BLaER1 treated with 17β-estradiol and CSF1 and Interleukin-3, amounts not matched to agents 10 nM and 100 nM (cell line): ENCODE data around the gene GNA15.

Source experiments
- H3K27ac ChIP-seq, 11 experiments: shearing (Covaris generic); formaldehyde crosslinking; 2 replicates each; pipeline ENCODE4 v1.8.1; 2022
- H3K27me3 ChIP-seq, 11 experiments: shearing (Covaris generic); formaldehyde crosslinking; 2 replicates each; pipeline ENCODE4 v1.8.1; 2022
- H3K36me3 ChIP-seq, 11 experiments: shearing (Covaris generic); formaldehyde crosslinking; 2 replicates each; pipeline ENCODE4 v1.8.1; 2022
- H3K4me1 ChIP-seq, 10 experiments: shearing (Covaris generic); formaldehyde crosslinking; 2 replicates each; pipeline ENCODE4 v1.8.1; 2022
- H3K4me2 ChIP-seq, 11 experiments: shearing (Covaris generic); formaldehyde crosslinking; 2 replicates each; pipeline ENCODE4 v1.8.1; 2022
- H3K4me3 ChIP-seq, 10 experiments: shearing (Covaris generic); formaldehyde crosslinking; 2 replicates each; pipeline ENCODE4 v1.8.1; 2022
- H3K9ac ChIP-seq, 11 experiments: shearing (Covaris generic); formaldehyde crosslinking; 2 replicates each; pipeline ENCODE4 v1.8.1; 2022
- H3K9me3 ChIP-seq, 11 experiments: shearing (Covaris generic); formaldehyde crosslinking; replicated peaks in 1 of 11; 2 replicates each; pipeline ENCODE4 v1.8.1; 2022
- H4K20me1 ChIP-seq, 11 experiments: shearing (Covaris generic); formaldehyde crosslinking; 2 replicates each; pipeline ENCODE4 v1.8.1; 2022
- Cebpa-rat ChIP-seq, 11 experiments: shearing (Covaris generic); IDR thresholded peaks; 2 replicates each; pipeline ENCODE4 v1.8.1; 2022

Gene GNA15

GRCh38 chr19:3120611-3121276 is 15.1 kb upstream of the GNA15 start:
- Histone ChIP-seq H3K4me1 (peaks cover 34 to 99% (median 93%) of the 10 kb centered on the region in 10 experiments), H3K27ac (peak overlapping the region in 2 of 11 experiments; percentile 32 to 51; a peak in 5 of 22 replicates), H3K9me3 (no peaks in the 10 kb centered on the region), H3K4me3 (no peak overlapping the region), H3K9ac (peak overlapping the region in 3 of 11 experiments; percentile 10 to 69 (median 18); a peak in 2 of 22 replicates), H3K4me2 (peak overlapping the region in 5 of 11 experiments; percentile 28 to 93 (median 85); a peak in 9 of 22 replicates), H3K36me3 (peaks cover 0 to 22% (median 13%) of the 10 kb centered on the region in 11 experiments; a peak in 13 of 22 replicates), H4K20me1 (peaks cover 0 to 32% (median 0%) of the 10 kb centered on the region in 11 experiments; a peak in 5 of 22 replicates), H3K27me3 (peaks cover 0 to 8% (median 0%) of the 10 kb centered on the region in 11 experiments; a peak in 1 of 22 replicates)
- TF ChIP-seq Cebpa-rat (IDR thresholded peaks at IDR 0.05) = no peak

GRCh38 chr19:3121396-3121795 is 14.4 kb upstream of the GNA15 start:
- no peak for TF ChIP-seq Cebpa-rat (IDR thresholded peaks at IDR 0.05)
- H3K9ac ChIP-seq = peak overlapping the region in 4 of 11 experiments; percentile 18 to 75 (median 68); a peak in 4 of 22 replicates
- H3K36me3 ChIP-seq = peaks cover 0 to 22% (median 13%) of the 10 kb centered on the region in 11 experiments; a peak in 13 of 22 replicates

GRCh38 chr19:3121821-3122511 is 13.9 kb upstream of the GNA15 start:
- no peaks in the 10 kb centered on the region for H3K9me3 ChIP-seq
- TF ChIP-seq Cebpa-rat (IDR thresholded peaks at IDR 0.05) = no peak
- peaks cover 0 to 20% (median 0%) of the 10 kb centered on the region in 11 experiments; a peak in 5 of 22 replicates for H4K20me1 ChIP-seq
- H3K27ac ChIP-seq = peak overlapping the region in 9 of 11 experiments; percentile 41 to 85 (median 71); a peak in 19 of 22 replicates
- peaks cover 0 to 22% (median 12%) of the 10 kb centered on the region in 11 experiments; a peak in 12 of 22 replicates for H3K36me3 ChIP-seq
- no peak overlapping the region for H3K4me3 ChIP-seq
- peaks cover 35 to 97% (median 87%) of the 10 kb centered on the region in 10 experiments for H3K4me1 ChIP-seq
- H3K9ac ChIP-seq = peak overlapping the region; percentile 3 to 79 (median 61); a peak in 20 of 22 replicates
- H3K4me2 ChIP-seq = peak overlapping the region; percentile 57 to 93 (median 79)
- H3K27me3 ChIP-seq = peaks cover 0 to 8% (median 0%) of the 10 kb centered on the region in 11 experiments; a peak in 1 of 22 replicates

More at GRCh38 chr19:3121396-3121795, 14.4 kb upstream of the GNA15 start:
- Histone ChIP-seq H3K4me1 (peaks cover 35 to 98% (median 91%) of the 10 kb centered on the region in 10 experiments), H3K27ac (peak overlapping the region in 4 of 11 experiments; percentile 75 to 85 (median 80); a peak in 8 of 22 replicates), H3K27me3 (peaks cover 0 to 8% (median 0%) of the 10 kb centered on the region in 11 experiments; a peak in 1 of 22 replicates), H4K20me1 (peaks cover 0 to 26% (median 0%) of the 10 kb centered on the region in 11 experiments; a peak in 5 of 22 replicates), H3K9me3 (no peaks in the 10 kb centered on the region), H3K4me3 (no peak overlapping the region), H3K4me2 (peak overlapping the region in 9 of 11 experiments; percentile 67 to 93 (median 81); a peak in 15 of 22 replicates)

GRCh38 chr19:3122512-3122870 is 13.3 kb upstream of the GNA15 start:
- peak overlapping the region; percentile 3 to 79 (median 61); a peak in 19 of 22 replicates for H3K9ac ChIP-seq
- peaks cover 0 to 8% (median 0%) of the 10 kb centered on the region in 11 experiments; a peak in 1 of 22 replicates for H3K27me3 ChIP-seq
- H3K4me1 ChIP-seq = peaks cover 35 to 91% (median 82%) of the 10 kb centered on the region in 10 experiments
- H3K27ac ChIP-seq = peak overlapping the region in 9 of 11 experiments; percentile 41 to 85 (median 71); a peak in 19 of 22 replicates
- H3K4me2 ChIP-seq = peak overlapping the region; percentile 57 to 93 (median 79)
- peaks cover 0 to 22% (median 12%) of the 10 kb centered on the region in 11 experiments; a peak in 12 of 22 replicates for H3K36me3 ChIP-seq
- H4K20me1 ChIP-seq = peaks cover 0 to 19% (median 0%) of the 10 kb centered on the region in 11 experiments; a peak in 5 of 22 replicates
- no peak for TF ChIP-seq Cebpa-rat (IDR thresholded peaks at IDR 0.05)
- no peak overlapping the region for H3K4me3 ChIP-seq
- H3K9me3 ChIP-seq = no peaks in the 10 kb centered on the region

GRCh38 chr19:3123088-3123721 is 12.6 kb upstream of the GNA15 start:
- peaks cover 0 to 13% (median 0%) of the 10 kb centered on the region in 11 experiments; a peak in 2 of 22 replicates for H4K20me1 ChIP-seq
- no peak overlapping the region for H3K4me3 ChIP-seq

GRCh38 chr19:3123956-3124355 is 11.9 kb upstream of the GNA15 start:
- Histone ChIP-seq H3K27ac (peak overlapping the region in 8 of 11 experiments; percentile 18 to 85 (median 73); a peak in 15 of 22 replicates), H4K20me1 (peaks cover 0 to 5% (median 0%) of the 10 kb centered on the region in 11 experiments; a peak in 2 of 22 replicates), H3K4me1 (peaks cover 42 to 80% (median 67%) of the 10 kb centered on the region in 10 experiments), H3K9ac (peak overlapping the region in 8 of 11 experiments; percentile 14 to 79 (median 54); a peak in 12 of 22 replicates), H3K9me3 (peaks cover 0 to 9% (median 0%) of the 10 kb centered on the region in 11 experiments; a peak in 3 of 22 replicates), H3K4me3 (no peak overlapping the region), H3K4me2 (peak overlapping the region; percentile 61 to 93 (median 79)), H3K36me3 (peaks cover 0 to 18% (median 12%) of the 10 kb centered on the region in 11 experiments; a peak in 13 of 22 replicates), H3K27me3 (peaks cover 0 to 4% (median 0%) of the 10 kb centered on the region in 11 experiments; a peak in 1 of 22 replicates)
- TF ChIP-seq Cebpa-rat (IDR thresholded peaks at IDR 0.05) = no peak

More at GRCh38 chr19:3123088-3123721, 12.6 kb upstream of the GNA15 start:
- no peak for TF ChIP-seq Cebpa-rat (IDR thresholded peaks at IDR 0.05)
- Histone ChIP-seq H3K36me3 (peaks cover 0 to 22% (median 12%) of the 10 kb centered on the region in 11 experiments; a peak in 13 of 22 replicates), H3K4me1 (peaks cover 35 to 84% (median 75%) of the 10 kb centered on the region in 10 experiments), H3K9ac (peak overlapping the region; percentile 3 to 79 (median 61); a peak in 17 of 22 replicates), H3K4me2 (peak overlapping the region; percentile 61 to 93 (median 79); a peak in 21 of 22 replicates), H3K27me3 (peaks cover 0 to 8% (median 0%) of the 10 kb centered on the region in 11 experiments; a peak in 1 of 22 replicates), H3K27ac (peak overlapping the region in 9 of 11 experiments; percentile 41 to 85 (median 71); a peak in 17 of 22 replicates), H3K9me3 (peaks cover 0 to 3% (median 0%) of the 10 kb centered on the region in 11 experiments; a peak in 2 of 22 replicates)

GRCh38 chr19:3124630-3125029 is 11.2 kb upstream of the GNA15 start:
- Histone ChIP-seq H3K9ac (peak overlapping the region in 5 of 11 experiments; percentile 16 to 69 (median 64); a peak in 4 of 22 replicates), H3K36me3 (peaks cover 0 to 16% (median 10%) of the 10 kb centered on the region in 11 experiments; a peak in 13 of 22 replicates), H3K4me1 (peaks cover 48 to 80% (median 67%) of the 10 kb centered on the region in 10 experiments), H3K4me2 (peak overlapping the region; percentile 67 to 93 (median 81)), H3K9me3 (peaks cover 0 to 9% (median 0%) of the 10 kb centered on the region in 11 experiments; a peak in 3 of 22 replicates), H4K20me1 (peaks cover 0 to 4% (median 0%) of the 10 kb centered on the region in 11 experiments; a peak in 2 of 22 replicates), H3K4me3 (no peak overlapping the region), H3K27ac (peak overlapping the region in 7 of 11 experiments; percentile 57 to 85 (median 71); a peak in 11 of 22 replicates), H3K27me3 (peaks cover 0 to 4% (median 0%) of the 10 kb centered on the region in 11 experiments; a peak in 1 of 22 replicates)
- no peak for TF ChIP-seq Cebpa-rat (IDR thresholded peaks at IDR 0.05)
